SK-N-MC (cell line): ENCODE results near the gene NPIPB5.
"Not testable (repeated sequence)": the region's sequence is repeated elsewhere in the genome, so short reads cannot be mapped to it uniquely, and the experiment has no call there.

ENCODE experiments used
- EZH2 ChIP-seq: fragments of 200-600 bp; sonication (generic); IDR thresholded peaks from one replicate; pipeline ENCODE4 v1.6.1; 2017; ENCODE audit warnings: antibody characterized with exemption
- FOXP2 ChIP-seq: optimal IDR thresholded peaks from 2 replicates; pipeline ENCODE3; 2011; ENCODE audit warnings: mild to moderate bottlenecking, moderate library complexity; ENCODE audit not compliant: insufficient read depth; ENCODE audit errors: extremely low read length, control extremely low read depth
- POLR2AphosphoS5 ChIP-seq: IDR thresholded peaks from 2 replicates; pipeline ENCODE4 v1.6.1; 2012; ENCODE audit warnings: mild to moderate bottlenecking, low read depth, low read length, borderline replicate concordance

DNA sequence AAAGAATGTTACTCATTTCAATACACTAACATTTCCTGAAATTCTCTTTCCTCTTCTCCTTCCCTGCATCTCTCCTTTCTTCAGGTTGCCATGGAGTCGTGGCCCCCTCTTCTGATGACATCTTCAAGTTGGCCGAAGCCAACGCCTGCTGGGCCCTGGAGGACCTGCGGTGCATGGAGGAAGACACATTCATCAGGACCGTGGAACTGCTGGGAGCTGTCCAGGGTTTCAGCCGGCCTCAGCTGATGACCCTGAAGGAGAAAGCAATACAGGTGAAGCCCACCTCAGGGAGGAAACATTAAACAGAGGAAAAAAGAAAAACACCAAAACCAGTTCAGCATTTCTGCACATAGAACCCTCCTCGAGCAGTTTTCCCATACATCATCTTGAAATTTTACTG, 46.1 kb downstream of the NPIPB5 start:
- not testable (repeated sequence) for TF ChIP-seq EZH2, POLR2AphosphoS5, FOXP2
